Renal cortical epithelial cell (primary cell): ENCODE results near the gene CDK5R2. TPM values are rescaled to one million over a fixed set of nuclear protein-coding genes. Genes with fewer than 3 reads are reported as not detected.

ENCODE experiments used
- DNase-seq: peaks from one replicate; pipeline ENCODE4 v3.0.0-alpha.2; 2011; ENCODE audit warnings: low read depth
- total RNA-seq: library from RNA; depleted of rRNA; stranded (reverse); fragments of >200 nt; gene quantifications from 2 replicates; pipeline ENCODE4 v1.2.3, GENCODE V29; 2014

CDK5R2 gene
- total RNA-seq, 1 donor from 2014 or later, result 0.10 TPM

GRCh38 chr2:218961651-218962570, 2.4 kb downstream of the CDK5R2 start:
- DNase-seq, result no peak

- DNase-seq, result peak; percentile 56
Observed at GRCh38 chr2:218962859-218963492, 3.5 kb downstream of the CDK5R2 start.

GRCh38 chr2:218963601-218964000, 4.1 kb downstream of the CDK5R2 start:
- no peak for DNase-seq

- DNase-seq, result peak; percentile 57
Observed at GRCh38 chr2:218964041-218964771, 4.7 kb downstream of the CDK5R2 start.

- DNase-seq, result no peak
Observed at GRCh38 chr2:218970894-218971293, 11.4 kb downstream of the CDK5R2 start.

GRCh38 chr2:218975060-218975777, 15.8 kb downstream of the CDK5R2 start:
- DNase-seq, result no peak

- DNase-seq, result peak; percentile 44
Observed at GRCh38 chr2:218979846-218980734, 20.6 kb downstream of the CDK5R2 start.

- DNase-seq, result no peak
Observed at GRCh38 chr2:218980735-218981389, 21.4 kb downstream of the CDK5R2 start.

- no peak for DNase-seq
Observed at GRCh38 chr2:218981390-218981880, 22.0 kb downstream of the CDK5R2 start.

GRCh38 chr2:218981881-218982585, 22.6 kb downstream of the CDK5R2 start:
- DNase-seq, result no peak

GRCh38 chr2:218982586-218983262, 23.3 kb downstream of the CDK5R2 start:
- no peak for DNase-seq

GRCh38 chr2:218983263-218983933, 23.9 kb downstream of the CDK5R2 start:
- no peak for DNase-seq

- DNase-seq, result no peak
Observed at GRCh38 chr2:218983934-218984238, 24.4 kb downstream of the CDK5R2 start.

- no peak for DNase-seq
Observed at GRCh38 chr2:218984239-218985020, 25.0 kb downstream of the CDK5R2 start.

- DNase-seq, result no peak
Observed at GRCh38 chr2:218985021-218985324, 25.5 kb downstream of the CDK5R2 start, which contains the start of gene FEV. Gene FEV (minus strand): TSS chr2:218985184. CDS start chr2:218985075, 109 bp downstream.

- no peak for DNase-seq
Observed at GRCh38 chr2:218985325-218986091, 26.0 kb downstream of the CDK5R2 start.
